Panc1 (cell line): Measurements from ENCODE around the gene PANK2. TPM values are rescaled to one million over a fixed set of nuclear protein-coding genes. Genes with fewer than 3 reads are reported as not detected.

Experiments
- ATAC-seq: fragments of 200-7000 bp; cut with Tn5 transposase; 2 replicates; pipeline ENCODE4 v1.9.1; 2020; ENCODE audit warnings: mild to moderate bottlenecking, moderate library complexity
- BruUV-seq: library from RNA; stranded (reverse); fragments of 400-500 nt; replicated peaks from 2 replicates; lab custom pipeline; 2021; lab: Mats Ljungman, UMichigan
- CTCF ChIA-PET: fragments of 300-600 bp; sonication (Branson Sonifier 250); formaldehyde crosslinking; loops from one replicate; lab custom pipeline; 2022; ENCODE audit warnings: antibody characterized with exemption; lab: Charles Lee
- POLR2A ChIA-PET: fragments of 300-600 bp; sonication (Branson Sonifier 250); formaldehyde crosslinking; loops from one replicate; lab custom pipeline; 2022; ENCODE audit warnings: antibody characterized with exemption; lab: Charles Lee
- DNase-seq: peaks from one replicate; pipeline ENCODE4 v3.0.0-alpha.2; 2010; ENCODE audit warnings: low read depth, low spot score
- H3K27ac ChIP-seq: 2 replicates; pipeline ENCODE4 v1.5.1; 2011; ENCODE audit warnings: mild to moderate bottlenecking, low read length, inconsistent platforms
- H3K27me3 ChIP-seq: fragments of 200-500 bp; sonication (Bioruptor generic); 2 replicates; pipeline ENCODE4 v1.6.0; 2014; ENCODE audit warnings: low read length, inconsistent platforms; ENCODE audit not compliant: control insufficient read depth, insufficient read depth
- H3K36me3 ChIP-seq: fragments of 200-500 bp; sonication (Bioruptor generic); 2 replicates; pipeline ENCODE4 v1.5.1; 2014; ENCODE audit warnings: inconsistent platforms, mild to moderate bottlenecking, low read length, moderate library complexity; ENCODE audit not compliant: control insufficient read depth, insufficient read depth
- H3K4me1 ChIP-seq: 2 replicates; pipeline ENCODE4 v1.5.1; 2011; ENCODE audit warnings: inconsistent platforms, mild to moderate bottlenecking, low read length, moderate library complexity; ENCODE audit not compliant: control insufficient read depth, insufficient read depth
- H3K4me3 ChIP-seq, 2 experiments: 2 replicates each; pipeline ENCODE4 v1.5.1; 2011 to 2012; ENCODE audit warnings: low read depth in 2 of 2, low read length in 2 of 2, mild to moderate bottlenecking in 2 of 2, inconsistent platforms in 1 of 2, moderate library complexity in 1 of 2
- H3K9me3 ChIP-seq: fragments of 200-500 bp; sonication (Bioruptor generic); 2 replicates; pipeline ENCODE4 v1.5.1; 2014; ENCODE audit warnings: low read depth, mild to moderate bottlenecking, inconsistent platforms, low read length, moderate library complexity; ENCODE audit not compliant: control insufficient read depth, insufficient read depth
- CTCF ChIP-seq: fragments of 450-650 bp; IDR thresholded peaks from 2 replicates; pipeline ENCODE4 v1.5.1; 2017; ENCODE audit warnings: mild to moderate bottlenecking
- POLR2AphosphoS5 ChIP-seq: IDR thresholded peaks from 2 replicates; pipeline ENCODE4 v1.6.1; 2012; ENCODE audit warnings: mild to moderate bottlenecking, low read depth, low read length, moderate library complexity
- REST ChIP-seq, 2 experiments: IDR thresholded peaks; 2 replicates each; pipeline ENCODE4 v1.6.1; 2011 to 2012; ENCODE audit warnings: low read depth in 2 of 2, control low read depth in 1 of 2, low read length in 1 of 2, mild to moderate bottlenecking in 1 of 2, moderate library complexity in 1 of 2; ENCODE audit not compliant: insufficient read depth in 1 of 2
- SIN3A ChIP-seq: IDR thresholded peaks from 2 replicates; pipeline ENCODE4 v1.6.1; 2012; ENCODE audit warnings: low read depth, mild to moderate bottlenecking, low read length, moderate library complexity, borderline replicate concordance; ENCODE audit not compliant: insufficient read depth
- TCF7L2 ChIP-seq: IDR thresholded peaks from 2 replicates; pipeline ENCODE4 v1.6.1; 2011; ENCODE audit warnings: mild to moderate bottlenecking, low read depth, low read length, inconsistent platforms
- in situ Hi-C: cut with HindIII; loops from 2 replicates; pipeline ENCODE4 v1.10.0; 2016; ENCODE audit warnings: low sequenced_read_pairs, low pct_unique_long_range_greater_than_20kb
- intact Hi-C: fragments of 100-400 bp; cut with micrococcal nuclease; formaldehyde crosslinking; loops from one replicate; pipeline ENCODE4 v1.10.0; 2022; ENCODE audit not compliant: unreplicated experiment
- total RNA-seq: library from RNA; stranded (reverse); gene quantifications from one replicate; pipeline ENCODE4 v1.2.1, GENCODE V29; 2021; ENCODE audit not compliant: unreplicated experiment

Gene PANK2
- total RNA-seq, 1 experiment from 2014 or later: 40.9 TPM

GRCh38 chr20:3964719-3965118, 75.5 kb downstream of the PANK2 start:
- POLR2A ChIA-PET: interaction anchor here (0.7 kb wide), 1 partner anchor 28 kb away, joined by 4 read pairs; no protein-coding TSS in a partner anchor
- no peak for TF ChIP-seq REST (IDR thresholded peaks at IDR 0.05; ENCODE audit: insufficient read depth in 1 of 2, low read depth in 2 of 2, low read length in 1 of 2)
- TF ChIP-seq POLR2AphosphoS5: no peak
- no peak for TF ChIP-seq TCF7L2
- TF ChIP-seq CTCF: no peak
- no peak for TF ChIP-seq SIN3A
- intact Hi-C loops (no loop called here), in situ Hi-C loops (no loop called here)
- Histone ChIP-seq H3K4me3 (no peak overlapping the region), H3K36me3 (no peaks in the 10 kb centered on the region), H3K9me3 (no peaks in the 10 kb centered on the region), H3K27me3 (no peaks in the 10 kb centered on the region), H3K4me1 (no peaks in the 10 kb centered on the region), H3K27ac (no peak overlapping the region)
- no peak for ATAC-seq
- CTCF ChIA-PET: no interaction called here
- DNase-seq: no peak
- no TSS peak for BruUV-seq

- no peaks in the 10 kb centered on the region for H3K36me3 ChIP-seq
- no peaks in the 10 kb centered on the region for H3K9me3 ChIP-seq
- TF ChIP-seq CTCF: no peak
- no peak for TF ChIP-seq TCF7L2
- TF ChIP-seq REST (IDR thresholded peaks at IDR 0.05; ENCODE audit: insufficient read depth in 1 of 2, low read depth in 2 of 2, low read length in 1 of 2): no peak
- no peak for TF ChIP-seq SIN3A
- TF ChIP-seq POLR2AphosphoS5: no peak
- CTCF ChIA-PET: interaction anchor here (0.6 to 0.7 kb wide), 2 partner anchors 33 to 59 kb away, joined by 3 to 5 read pairs; no protein-coding TSS in a partner anchor
- no TSS peak for BruUV-seq
- POLR2A ChIA-PET: no interaction called here
- H3K27ac ChIP-seq: no peak overlapping the region
- ATAC-seq (no peak; the same call in 1 of the 2 replicates), DNase-seq (no peak)
- H3K27me3 ChIP-seq: no peaks in the 10 kb centered on the region
- intact Hi-C loops: no loop called here
- no peaks in the 10 kb centered on the region for H3K4me1 ChIP-seq
- in situ Hi-C loops: no loop called here
- H3K4me3 ChIP-seq: no peak overlapping the region
Measured at GRCh38 chr20:3966571-3966970, 77.4 kb downstream of the PANK2 start.
